Kidney epithelial cell (primary cell): ENCODE data around the gene TRIM60. TPM values are rescaled to one million over a fixed set of nuclear protein-coding genes. Genes with fewer than 3 reads are reported as not detected.
A peak's percentile ranks its signal among the peaks of the same experiment; 100 is the strongest.
"Not testable (repeated sequence)": the region's sequence is repeated elsewhere in the genome, so short reads cannot be mapped to it uniquely, and the experiment has no call there.

Source experiments
- DNase-seq: peaks from one replicate; pipeline ENCODE4 v3.0.0-alpha.2; 2010; ENCODE audit warnings: low read depth
- H3K27me3 ChIP-seq: 2 replicates; pipeline ENCODE4 v1.6.0; 2011; ENCODE audit warnings: low read length; ENCODE audit not compliant: control insufficient read depth, insufficient read depth
- H3K36me3 ChIP-seq: 2 replicates; pipeline ENCODE4 v1.5.1; 2011; ENCODE audit warnings: low read length; ENCODE audit not compliant: control insufficient read depth, insufficient read depth
- H3K4me3 ChIP-seq: 2 replicates; pipeline ENCODE4 v1.5.1; 2011; ENCODE audit warnings: low read depth, mild to moderate bottlenecking, control low read depth, low read length
- CTCF ChIP-seq: IDR thresholded peaks from 2 replicates; pipeline ENCODE4 v1.5.1; 2011; ENCODE audit warnings: mild to moderate bottlenecking, moderate library complexity, low read length, control low read depth, inconsistent platforms; ENCODE audit not compliant: insufficient read depth, poor library complexity, severe bottlenecking
- total RNA-seq: library from RNA; depleted of rRNA; stranded (reverse); fragments of >200 nt; gene quantifications from 2 replicates; pipeline ENCODE4 v1.2.3, GENCODE V29; 2015

Gene TRIM60
- not detected in 2 replicates for total RNA-seq

GRCh38 chr4:165031436-165032211 is at the start of gene TRIM60:
Gene TRIM60, plus strand, starts transcription at chr4:165031999. Its CDS starts 8,074 bp downstream, at chr4:165040073.
- no peaks in the 10 kb centered on the region for H3K27me3 ChIP-seq
- no peaks in the 10 kb centered on the region for H3K36me3 ChIP-seq
- H3K4me3 ChIP-seq: no peak within 1 kb of the TSS
- DNase-seq: no peak
- no peak for TF ChIP-seq CTCF

DNA sequence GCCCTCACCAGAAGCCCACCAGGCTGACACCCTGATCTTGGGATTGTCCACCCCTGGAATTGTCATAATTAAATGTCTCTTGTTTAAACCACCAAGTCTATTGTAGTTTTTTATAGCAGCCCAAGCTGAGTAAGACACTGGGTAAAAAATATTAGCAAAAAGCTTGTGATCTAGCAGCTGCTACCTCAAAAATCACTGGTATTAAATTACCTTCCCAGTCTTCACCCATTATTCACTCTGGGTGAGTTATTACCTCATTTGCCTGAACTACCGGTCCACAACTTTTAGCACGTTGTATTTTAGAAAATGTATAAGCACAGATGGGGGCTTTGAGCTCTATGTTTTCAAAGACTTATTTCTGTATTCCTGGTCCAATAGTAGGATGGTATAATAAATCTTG is 42.3 kb upstream of the TRIM60 start:
- Histone ChIP-seq H3K27me3 (no peaks in the 10 kb centered on the region), H3K36me3 (no peaks in the 10 kb centered on the region), H3K4me3 (no peak overlapping the region)
- no peak for DNase-seq
- TF ChIP-seq CTCF: no peak

- not testable (repeated sequence) for DNase-seq
Observed at GRCh38 chr4:164990786-164991185, 41.0 kb upstream of the TRIM60 start.

GRCh38 chr4:164996123-164996522 is 35.7 kb upstream of the TRIM60 start:
- DNase-seq, H3K36me3 ChIP-seq, H3K27me3 ChIP-seq, H3K4me3 ChIP-seq: not testable (repeated sequence)

More at GRCh38 chr4:164990786-164991185, 41.0 kb upstream of the TRIM60 start:
- H3K36me3 ChIP-seq, H3K27me3 ChIP-seq, H3K4me3 ChIP-seq: not testable (repeated sequence)

DNA sequence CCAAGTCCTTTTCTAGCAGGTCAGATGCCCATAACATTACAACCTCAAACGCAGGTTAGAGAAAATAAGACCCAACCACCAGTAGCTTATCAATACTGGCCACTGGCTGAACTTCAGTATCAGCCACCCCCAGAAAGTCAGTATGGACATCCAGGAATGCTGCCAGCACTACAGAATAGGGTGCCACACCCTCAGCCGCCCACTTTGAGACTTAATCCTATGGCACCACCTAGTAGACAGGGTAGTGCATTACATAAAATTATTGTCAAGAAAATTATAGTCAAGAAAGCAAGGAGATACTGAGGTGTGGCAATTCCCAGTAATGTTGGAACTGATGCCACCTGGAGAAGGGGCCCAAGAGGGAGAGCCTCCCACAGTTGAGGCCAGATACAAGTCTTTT is 34.5 kb upstream of the TRIM60 start:
- H3K36me3 ChIP-seq: no peaks in the 10 kb centered on the region
- H3K27me3 ChIP-seq: no peaks in the 10 kb centered on the region
- H3K4me3 ChIP-seq: no peak overlapping the region
- DNase-seq: no peak
- peak; percentile 16 for TF ChIP-seq CTCF

GRCh38 chr4:164997941-164998340 is 33.9 kb upstream of the TRIM60 start:
- TF ChIP-seq CTCF: no peak
- DNase-seq: no peak
- no peaks in the 10 kb centered on the region for H3K36me3 ChIP-seq
- H3K4me3 ChIP-seq: no peak overlapping the region
- no peaks in the 10 kb centered on the region for H3K27me3 ChIP-seq

DNA sequence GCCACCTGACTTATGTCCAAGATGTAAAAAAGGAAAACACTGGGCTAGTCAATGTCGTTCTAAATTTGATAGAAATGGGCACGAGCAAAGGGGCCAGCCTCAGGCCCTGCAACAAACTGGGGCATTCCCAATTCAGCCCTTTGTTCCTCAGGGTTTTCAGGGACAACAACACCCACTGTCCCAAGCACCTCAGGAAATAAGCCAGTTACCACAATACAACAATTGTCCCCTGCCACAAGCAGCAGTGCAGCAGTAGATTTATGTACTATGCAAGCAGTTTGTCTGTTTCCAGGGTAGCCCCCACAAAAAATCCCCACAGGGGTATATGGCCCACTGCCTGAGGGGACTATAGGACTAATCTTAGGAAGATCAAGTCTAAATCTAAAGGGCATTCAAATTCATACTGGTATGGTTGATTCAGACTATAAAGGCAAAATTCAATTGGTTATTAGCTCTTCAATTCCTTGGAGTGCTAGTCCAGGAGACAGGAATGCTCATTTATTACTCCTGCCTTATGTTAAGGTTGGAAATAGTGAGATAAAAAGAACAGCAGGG is 33.2 kb upstream of the TRIM60 start:
- H3K4me3 ChIP-seq, DNase-seq, H3K27me3 ChIP-seq, H3K36me3 ChIP-seq: not testable (repeated sequence)

DNA sequence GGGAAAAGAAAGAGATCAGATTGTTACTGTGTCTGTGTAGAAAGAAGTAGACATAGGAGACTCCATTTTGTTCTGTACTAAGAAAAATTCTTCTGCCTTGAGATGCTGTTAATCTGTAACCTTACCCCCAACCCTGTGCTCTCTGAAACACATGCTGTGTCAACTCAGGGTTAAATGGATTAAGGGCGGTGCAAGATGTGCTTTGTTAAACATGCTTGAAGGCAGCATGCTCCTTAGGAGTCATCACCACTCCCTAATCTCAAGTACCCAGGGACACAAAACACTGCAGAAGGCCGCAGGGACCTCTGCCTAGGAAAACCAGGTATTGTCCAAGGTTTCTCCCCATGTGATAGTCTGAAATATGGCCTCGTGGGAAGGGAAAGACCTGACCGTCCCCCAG is 29.8 kb upstream of the TRIM60 start:
- not testable (repeated sequence) for H3K27me3 ChIP-seq, DNase-seq, H3K4me3 ChIP-seq, H3K36me3 ChIP-seq
